Measurements from ENCODE around the gene SPATA16.
"Not testable (repeated sequence)": the region's sequence is repeated elsewhere in the genome, so short reads cannot be mapped to it uniquely, and the experiment has no call there.

The SPATA16 gene

GRCh38 chr3:172938788-172939187 is 202.2 kb downstream of the SPATA16 start:
- no peak for DNase-seq

GRCh38 chr3:172931746-172932285 is 209.2 kb downstream of the SPATA16 start:
- no peak for DNase-seq

DNA sequence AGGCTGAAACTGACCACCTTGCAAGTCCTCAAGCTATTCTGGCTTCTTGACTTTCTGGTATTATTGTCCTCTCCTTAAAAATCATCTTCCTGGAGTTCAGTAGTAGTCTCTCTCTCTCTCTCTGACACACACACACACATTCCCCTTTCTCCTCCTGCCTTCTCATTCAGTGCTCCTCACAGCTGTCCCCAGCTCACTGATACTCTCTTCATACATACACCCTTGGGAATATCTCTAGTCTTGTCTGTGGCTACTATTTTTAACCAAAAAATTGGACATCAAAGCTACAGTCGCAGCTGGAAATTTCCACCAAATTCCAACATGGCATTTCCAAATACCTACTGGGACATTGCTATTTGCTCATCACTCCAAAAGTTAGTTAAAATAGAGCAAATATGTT is 211.6 kb downstream of the SPATA16 start:
- no peak for DNase-seq

- DNase-seq: no peak
Observed at GRCh38 chr3:172924546-172924945, 216.5 kb downstream of the SPATA16 start.

DNA sequence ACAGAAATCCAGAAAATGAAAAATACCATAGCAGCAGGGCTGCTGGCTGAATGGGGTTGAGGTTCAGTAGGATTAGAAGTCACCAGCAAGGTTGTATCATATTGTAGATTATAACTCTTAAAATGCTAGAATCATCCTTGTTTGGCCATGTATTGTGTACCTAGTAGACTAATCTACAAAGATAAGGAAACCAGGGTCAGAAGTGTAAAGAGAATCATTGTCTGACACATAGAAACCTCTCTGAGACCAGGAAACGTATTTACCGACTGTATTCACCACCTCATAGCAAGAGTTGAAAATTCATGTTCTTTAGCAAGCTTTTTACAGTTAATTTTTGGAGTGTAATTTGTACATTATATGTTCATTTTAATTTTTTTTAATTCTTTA is 221.7 kb downstream of the SPATA16 start:
- no peak for DNase-seq

DNA sequence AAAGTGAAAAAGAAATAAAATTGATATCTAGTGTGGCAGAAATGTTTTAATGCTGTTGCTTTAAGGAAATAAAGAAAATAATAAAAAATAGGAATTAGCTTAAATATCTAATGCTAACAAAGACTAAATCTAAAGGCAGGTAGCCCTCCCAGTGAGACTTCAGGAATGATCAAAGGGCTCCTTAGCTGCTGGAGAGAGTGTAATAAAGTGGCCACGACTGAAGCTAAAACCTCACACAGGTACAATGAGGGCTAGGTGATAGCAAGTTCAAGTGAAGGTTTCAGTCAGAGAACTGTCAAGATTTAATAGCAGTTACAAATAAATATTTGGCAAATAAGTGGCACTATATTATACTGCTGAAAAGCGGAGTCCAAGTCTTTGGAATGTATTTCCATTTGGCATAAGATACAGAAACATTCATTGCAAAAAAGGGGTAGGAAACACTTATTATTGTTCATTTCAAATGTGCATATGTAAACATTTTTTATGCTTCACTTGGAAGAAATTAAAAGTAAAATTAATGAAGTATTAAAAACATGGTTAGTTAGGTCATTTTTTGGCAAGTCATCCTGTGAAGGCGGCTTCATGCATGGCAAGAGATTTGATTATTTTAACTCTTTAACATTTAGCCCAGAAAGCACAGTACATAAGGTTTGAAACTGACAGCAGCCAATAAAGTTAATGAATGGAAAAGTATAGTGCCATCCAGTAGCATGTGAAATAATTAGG is 222.3 kb downstream of the SPATA16 start:
- no peak for DNase-seq

GRCh38 chr3:172918165-172918564 is 222.9 kb downstream of the SPATA16 start:
- DNase-seq: no peak

DNA sequence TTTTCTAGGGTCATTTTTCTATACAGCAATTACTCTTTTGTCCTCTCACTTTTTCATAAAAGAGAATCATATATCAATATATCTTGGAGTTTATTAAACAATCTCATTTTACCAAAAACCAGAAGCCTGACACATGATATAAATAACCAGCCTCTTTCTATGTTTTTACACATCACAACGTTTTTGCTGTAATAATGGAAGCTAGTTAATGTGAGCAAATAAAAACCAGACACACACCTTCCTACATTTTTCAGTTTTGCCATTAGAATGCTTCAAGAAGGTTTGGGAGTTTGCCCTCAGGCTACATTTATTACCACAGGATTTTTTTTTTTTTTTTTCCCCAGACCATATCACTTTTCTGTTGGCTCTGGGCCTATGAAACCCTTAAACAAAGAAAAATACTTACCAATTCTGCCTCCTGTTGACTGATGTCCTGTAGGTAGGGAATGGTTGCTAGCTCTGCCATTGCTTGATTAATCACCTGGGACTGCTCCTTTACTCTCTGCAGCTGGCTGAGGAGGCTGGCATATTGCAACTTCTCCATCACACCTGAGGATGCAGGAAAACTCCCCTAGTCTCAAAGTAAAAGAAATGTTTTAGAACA is 225.0 kb downstream of the SPATA16 start:
- DNase-seq: no peak

DNA sequence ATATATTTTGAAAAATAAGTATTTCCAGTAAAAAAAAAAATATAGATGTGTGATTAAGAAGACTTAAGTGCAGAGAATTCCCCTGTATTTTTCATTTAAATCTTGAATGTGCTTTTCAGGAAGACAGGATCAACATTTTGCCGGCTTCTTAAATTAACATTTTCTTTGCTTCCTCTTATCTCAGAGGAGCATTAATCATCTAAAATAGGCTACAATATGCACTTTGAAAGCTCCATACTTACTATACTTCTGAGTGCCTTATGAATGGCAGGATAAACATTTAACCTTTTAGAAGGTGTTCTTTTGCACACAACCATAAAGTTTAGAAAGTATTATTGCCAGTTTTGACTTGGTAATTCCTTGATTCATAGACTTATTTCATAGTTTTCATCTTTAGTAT is 226.2 kb downstream of the SPATA16 start:
- no peak for DNase-seq

GRCh38 chr3:172913911-172914655 is 227.0 kb downstream of the SPATA16 start:
- DNase-seq: no peak

DNA sequence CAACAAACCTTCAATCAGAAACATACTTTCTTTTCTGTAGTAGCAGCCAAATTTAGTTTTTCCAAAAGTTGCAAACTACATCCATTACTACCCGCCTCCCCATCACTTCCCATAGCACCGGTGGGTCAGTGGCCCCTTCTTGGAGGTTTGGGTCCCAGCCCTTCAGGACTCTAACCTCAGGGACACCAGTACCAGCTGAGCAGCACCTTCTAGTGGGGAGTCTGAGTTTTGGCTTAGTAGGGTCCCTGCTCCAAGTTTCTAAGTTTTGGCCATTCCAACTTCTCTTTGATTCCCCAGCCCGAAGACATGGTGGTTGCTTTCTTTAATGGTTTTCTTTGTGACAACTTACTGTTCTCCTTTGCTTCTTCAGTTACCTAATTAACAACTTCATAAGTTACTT is 229.9 kb downstream of the SPATA16 start:
- no peak for DNase-seq

GRCh38 chr3:172908771-172909270 is 232.2 kb downstream of the SPATA16 start:
- no peak for DNase-seq

DNA sequence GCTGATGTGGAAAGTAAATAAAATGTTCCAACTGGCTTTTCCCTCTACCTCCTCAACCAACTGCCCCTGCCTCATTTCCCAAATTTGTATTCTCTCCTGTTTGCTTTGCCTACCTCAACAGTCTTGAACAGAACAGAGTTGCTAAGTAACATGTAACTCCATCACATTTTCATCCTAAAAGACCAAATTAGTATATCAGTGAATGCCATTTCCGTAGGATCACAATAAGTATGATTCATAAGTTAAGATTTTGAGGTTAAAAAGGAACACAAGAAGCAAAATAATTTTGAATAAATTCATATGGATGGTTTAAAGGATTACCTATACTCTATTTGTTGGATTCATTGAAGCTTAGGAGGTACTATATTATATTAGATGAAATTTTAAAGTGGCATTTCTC is 235.6 kb downstream of the SPATA16 start:
- DNase-seq: no peak

DNA sequence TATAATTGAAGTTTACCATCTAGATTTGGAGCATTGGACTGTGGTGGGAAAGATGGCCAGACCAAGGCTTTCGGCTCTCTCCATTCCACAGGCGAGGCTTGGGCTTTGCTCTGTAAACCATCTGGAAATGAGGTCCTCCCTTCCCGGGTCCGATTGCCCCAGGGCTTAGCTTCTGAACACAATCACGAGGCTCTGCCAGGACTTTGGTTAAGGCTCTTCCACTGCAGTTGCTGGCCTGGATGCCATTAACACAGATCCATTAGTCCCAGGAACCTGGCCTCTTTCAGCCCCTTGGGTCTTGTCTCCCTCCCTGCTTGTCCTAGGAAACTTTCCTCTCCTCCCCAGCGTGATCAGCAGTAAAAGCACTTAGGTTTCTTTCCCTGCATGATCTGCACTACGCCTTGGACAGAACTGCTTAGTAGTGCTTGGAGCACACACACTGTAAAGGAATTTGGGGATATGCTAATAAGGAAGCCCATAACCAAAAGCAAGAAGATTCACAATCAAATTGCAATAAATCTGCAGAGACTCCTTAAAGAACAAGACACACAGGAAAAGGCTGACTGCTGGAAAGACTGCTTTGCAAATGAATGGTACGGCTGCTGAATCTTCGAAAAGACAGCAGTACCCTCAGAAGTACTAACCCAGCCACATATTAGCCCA is 236.2 kb downstream of the SPATA16 start:
- DNase-seq: no peak

DNA sequence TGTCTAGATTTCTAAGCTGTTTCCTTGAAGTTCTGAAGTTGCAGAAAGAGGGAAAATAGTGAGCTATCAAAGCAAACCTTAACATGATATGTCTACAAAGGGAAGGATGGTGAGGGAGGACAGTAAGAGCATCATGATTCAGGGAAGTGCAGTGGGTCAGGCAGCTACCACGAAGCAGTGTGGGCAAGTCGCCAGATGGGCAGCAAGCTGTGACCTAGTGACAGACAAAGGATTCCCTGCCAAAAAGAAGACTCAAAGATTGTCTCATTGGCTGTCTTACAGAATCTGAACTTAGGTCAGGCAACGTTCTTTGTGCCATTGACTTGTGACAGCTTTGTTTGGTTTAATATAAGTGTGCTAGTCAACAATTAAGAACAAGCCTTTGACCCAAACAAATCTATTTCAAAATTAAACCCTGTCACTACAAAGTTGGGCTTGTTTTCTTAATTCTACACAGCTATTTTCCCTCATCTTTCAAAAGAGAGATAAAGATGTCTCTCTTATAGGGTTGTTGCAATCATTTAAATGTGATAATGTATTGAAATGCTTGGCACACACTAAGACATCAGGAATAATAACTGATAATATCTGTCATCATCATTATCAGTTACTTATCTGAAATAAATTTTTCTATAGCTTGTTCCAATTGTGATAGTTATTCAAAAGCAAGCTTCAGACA is 237.3 kb downstream of the SPATA16 start:
- no peak for DNase-seq

DNA sequence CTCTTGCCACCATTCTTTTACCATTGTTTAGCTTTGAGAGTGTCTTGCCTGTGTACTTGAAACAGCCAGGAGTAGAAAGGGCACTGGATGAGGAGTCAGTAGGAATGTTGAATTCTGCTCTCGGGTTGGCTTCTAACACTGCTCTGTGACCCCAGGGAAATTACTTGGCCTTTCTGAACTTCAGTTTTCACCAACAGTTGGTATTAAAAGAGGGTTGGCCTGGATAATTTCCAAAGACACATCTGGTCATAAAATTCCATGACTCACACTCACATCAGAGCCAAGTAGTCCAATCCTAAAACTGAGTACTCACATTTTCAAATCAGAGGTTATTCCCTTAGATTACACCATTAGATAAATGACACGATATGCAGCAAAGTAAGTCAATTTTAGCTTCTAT is 248.9 kb downstream of the SPATA16 start:
- DNase-seq: no peak

- no peak for DNase-seq
Observed at GRCh38 chr3:172885704-172886103, 255.3 kb downstream of the SPATA16 start.

- no peak for DNase-seq
Observed at GRCh38 chr3:172882563-172882962, 258.5 kb downstream of the SPATA16 start.

GRCh38 chr3:172879381-172879780 is 261.7 kb downstream of the SPATA16 start:
- not testable (repeated sequence) for DNase-seq

GRCh38 chr3:172877011-172877410 is 264.0 kb downstream of the SPATA16 start:
- no peak for DNase-seq

GRCh38 chr3:172876297-172876696 is 264.7 kb downstream of the SPATA16 start:
- no peak for DNase-seq

DNA sequence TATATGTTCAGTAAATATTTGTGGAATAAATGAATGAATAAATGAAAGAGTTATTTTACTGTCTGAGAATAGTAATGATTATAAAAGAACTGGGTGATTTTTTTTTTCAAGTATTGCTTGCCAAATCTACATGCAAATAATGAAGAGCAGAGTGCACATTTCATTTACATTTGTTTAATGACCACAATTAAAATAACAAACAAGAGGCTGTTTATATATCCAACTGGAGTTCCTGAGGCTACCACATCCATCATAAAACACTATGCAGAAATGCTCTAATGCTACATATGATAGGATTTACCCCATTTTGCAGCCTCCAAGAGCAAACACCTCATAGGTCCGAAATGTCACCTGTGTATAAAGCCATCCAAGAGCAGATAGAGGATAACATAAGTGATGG is 266.0 kb downstream of the SPATA16 start:
- no peak for DNase-seq
